Mononuclear cell (primary cell): ENCODE measurements around the gene CIBAR2. TPM values are rescaled to one million over a fixed set of nuclear protein-coding genes. Genes with fewer than 3 reads are reported as not detected.
A peak's percentile ranks its signal among the peaks of the same experiment; 100 is the strongest.

Experiments used
- H3K27me3 ChIP-seq: 2 replicates; pipeline ENCODE4 v1.6.0; 2011; ENCODE audit warnings: low read length, control low read depth; ENCODE audit not compliant: insufficient read depth
- H3K4me1 ChIP-seq: 2 replicates; pipeline ENCODE4 v1.5.1; 2011; ENCODE audit warnings: mild to moderate bottlenecking, low read length, control low read depth; ENCODE audit not compliant: insufficient read depth
- H3K4me3 ChIP-seq: 2 replicates; pipeline ENCODE4 v1.5.1; 2011; ENCODE audit warnings: mild to moderate bottlenecking, low read length, moderate library complexity
- H3K9me3 ChIP-seq: 2 replicates; pipeline ENCODE4 v1.5.1; 2011; ENCODE audit warnings: low read depth, mild to moderate bottlenecking, control low read depth, low read length
- total RNA-seq: library from RNA; depleted of rRNA; stranded (reverse); fragments of >200 nt; gene quantifications from one replicate; pipeline ENCODE4 v1.2.3, GENCODE V29; 2012

CIBAR2 gene
- not detected for total RNA-seq

- H3K4me1 ChIP-seq, result peaks cover 6% of the 10 kb centered on the region
These were observed at the start of gene CIBAR2 for GRCh38 chr16:85112364-85112763. CIBAR2 (minus strand) TSS chr16:85112472; CDS start chr16:85112352, 120 bp downstream.

GRCh38 chr16:85159179-85159980 lies 47.1 kb upstream of the CIBAR2 start:
- peaks cover 19% of the 10 kb centered on the region for H3K4me1 ChIP-seq
- no peaks in the 10 kb centered on the region for H3K27me3 ChIP-seq

More at GRCh38 chr16:85112364-85112763, at the start of gene CIBAR2:
- Histone ChIP-seq H3K4me3 (no peak within 1 kb of the TSS), H3K9me3 (no peaks in the 10 kb centered on the region), H3K27me3 (no peaks in the 10 kb centered on the region)

GRCh38 chr16:85158743-85159178 lies 46.5 kb upstream of the CIBAR2 start:
- peaks cover 19% of the 10 kb centered on the region for H3K4me1 ChIP-seq
- no peak overlapping the region for H3K4me3 ChIP-seq
- H3K27me3 ChIP-seq, result no peaks in the 10 kb centered on the region
- no peaks in the 10 kb centered on the region for H3K9me3 ChIP-seq

More at GRCh38 chr16:85159179-85159980, 47.1 kb upstream of the CIBAR2 start:
- Histone ChIP-seq H3K4me3 (no peak overlapping the region), H3K9me3 (no peaks in the 10 kb centered on the region)

GRCh38 chr16:85157813-85158742 lies 45.8 kb upstream of the CIBAR2 start:
- H3K4me3 ChIP-seq, result peak overlapping the region; percentile 9
- no peaks in the 10 kb centered on the region for H3K9me3 ChIP-seq
- H3K4me1 ChIP-seq, result peaks cover 19% of the 10 kb centered on the region
- H3K27me3 ChIP-seq, result no peaks in the 10 kb centered on the region

- H3K4me3 ChIP-seq, result no peak overlapping the region
- no peaks in the 10 kb centered on the region for H3K9me3 ChIP-seq
- peaks cover 19% of the 10 kb centered on the region for H3K4me1 ChIP-seq
- H3K27me3 ChIP-seq, result no peaks in the 10 kb centered on the region
These were observed 45.1 kb upstream of the CIBAR2 start for GRCh38 chr16:85157372-85157771.

- H3K4me3 ChIP-seq, result no peak overlapping the region
- no peaks in the 10 kb centered on the region for H3K9me3 ChIP-seq
- H3K4me1 ChIP-seq, result peaks cover 19% of the 10 kb centered on the region
- no peaks in the 10 kb centered on the region for H3K27me3 ChIP-seq
These were observed 44.6 kb upstream of the CIBAR2 start for GRCh38 chr16:85156869-85157268.

GRCh38 chr16:85156440-85156839 lies 44.2 kb upstream of the CIBAR2 start:
- no peak overlapping the region for H3K4me3 ChIP-seq
- H3K9me3 ChIP-seq, result no peaks in the 10 kb centered on the region
- H3K27me3 ChIP-seq, result no peaks in the 10 kb centered on the region
- peaks cover 19% of the 10 kb centered on the region for H3K4me1 ChIP-seq

GRCh38 chr16:85153656-85154091 lies 41.4 kb upstream of the CIBAR2 start:
- Histone ChIP-seq H3K9me3 (no peaks in the 10 kb centered on the region), H3K27me3 (no peaks in the 10 kb centered on the region), H3K4me1 (peaks cover 17% of the 10 kb centered on the region), H3K4me3 (no peak overlapping the region)

- Histone ChIP-seq H3K4me3 (no peak overlapping the region), H3K27me3 (no peaks in the 10 kb centered on the region), H3K4me1 (peaks cover 10% of the 10 kb centered on the region), H3K9me3 (no peaks in the 10 kb centered on the region)
These were observed 40.8 kb upstream of the CIBAR2 start for GRCh38 chr16:85153046-85153445.

- H3K4me3 ChIP-seq, result no peak overlapping the region
- H3K27me3 ChIP-seq, result no peaks in the 10 kb centered on the region
- no peaks in the 10 kb centered on the region for H3K9me3 ChIP-seq
- peaks cover 5% of the 10 kb centered on the region for H3K4me1 ChIP-seq
These were observed 40.2 kb upstream of the CIBAR2 start for GRCh38 chr16:85152414-85153030.

- Histone ChIP-seq H3K9me3 (no peaks in the 10 kb centered on the region), H3K27me3 (no peaks in the 10 kb centered on the region), H3K4me3 (no peak overlapping the region), H3K4me1 (no peaks in the 10 kb centered on the region)
These were observed 39.5 kb upstream of the CIBAR2 start for GRCh38 chr16:85151603-85152413.

GRCh38 chr16:85151079-85151602 lies 38.9 kb upstream of the CIBAR2 start:
- no peaks in the 10 kb centered on the region for H3K27me3 ChIP-seq
- no peaks in the 10 kb centered on the region for H3K9me3 ChIP-seq
- no peaks in the 10 kb centered on the region for H3K4me1 ChIP-seq
- no peak overlapping the region for H3K4me3 ChIP-seq

GRCh38 chr16:85150331-85150940 lies 38.2 kb upstream of the CIBAR2 start:
- Histone ChIP-seq H3K4me1 (no peaks in the 10 kb centered on the region), H3K27me3 (no peaks in the 10 kb centered on the region), H3K4me3 (no peak overlapping the region), H3K9me3 (no peaks in the 10 kb centered on the region)

GRCh38 chr16:85149776-85150175 lies 37.5 kb upstream of the CIBAR2 start:
- Histone ChIP-seq H3K27me3 (no peaks in the 10 kb centered on the region), H3K4me1 (no peaks in the 10 kb centered on the region), H3K9me3 (no peaks in the 10 kb centered on the region), H3K4me3 (no peak overlapping the region)
